ENCODE results near the gene MMP14. TPM values are rescaled to one million over a fixed set of nuclear protein-coding genes. Genes with fewer than 3 reads are reported as not detected.

Gene MMP14
- total RNA-seq, 1 donor from 2014 or later, result 149 TPM

GRCh38 chr14:22883173-22883976, 47.0 kb downstream of the MMP14 start, which contains the start of gene REM2:
TSS of gene REM2 (plus strand) at chr14:22883222. CDS start at chr14:22883288, 66 bp downstream.
- no peak for TF ChIP-seq CTCF (IDR thresholded peaks at IDR 0.05)
- DNase-seq (no peak), ATAC-seq (no peak)
- peaks cover 14% of the 10 kb centered on the region for H3K36me3 ChIP-seq
- H3K4me1 ChIP-seq, result peaks cover 10% of the 10 kb centered on the region
- H3K27ac ChIP-seq, result no peak within 1 kb of the TSS
- no peaks in the 10 kb centered on the region for H3K9me3 ChIP-seq
- intact Hi-C loops (cut with DNase I), result no loop called here
- no peak within 1 kb of the TSS for H3K4me3 ChIP-seq
- H3K27me3 ChIP-seq, result no peaks in the 10 kb centered on the region

GRCh38 chr14:22884076-22884737, 47.8 kb downstream of the MMP14 start:
- H3K9me3 ChIP-seq, result no peaks in the 10 kb centered on the region
- DNase-seq, result no peak
- peaks cover 7% of the 10 kb centered on the region for H3K36me3 ChIP-seq
- H3K27ac ChIP-seq, result no peak overlapping the region
- intact Hi-C loops (cut with DNase I), result no loop called here
- TF ChIP-seq CTCF (IDR thresholded peaks at IDR 0.05), result no peak
- no peak overlapping the region for H3K4me3 ChIP-seq
- ATAC-seq, result no peak
- H3K27me3 ChIP-seq, result no peaks in the 10 kb centered on the region
- peaks cover 11% of the 10 kb centered on the region for H3K4me1 ChIP-seq

- no peak for TF ChIP-seq CTCF (IDR thresholded peaks at IDR 0.05)
- Histone ChIP-seq H3K27me3 (no peaks in the 10 kb centered on the region), H3K36me3 (no peaks in the 10 kb centered on the region), H3K4me3 (no peak overlapping the region), H3K9me3 (no peaks in the 10 kb centered on the region), H3K27ac (no peak overlapping the region), H3K4me1 (peaks cover 11% of the 10 kb centered on the region)
- DNase-seq, result no peak
- intact Hi-C loops (cut with DNase I), result no loop called here
- no peak for ATAC-seq
Observed at GRCh38 chr14:22884738-22885523, 48.5 kb downstream of the MMP14 start.

- no peak for DNase-seq
- no peak for ATAC-seq
- peaks cover 11% of the 10 kb centered on the region for H3K4me1 ChIP-seq
- TF ChIP-seq CTCF (IDR thresholded peaks at IDR 0.05), result no peak
- H3K27me3 ChIP-seq, result no peaks in the 10 kb centered on the region
- no peaks in the 10 kb centered on the region for H3K9me3 ChIP-seq
- no peaks in the 10 kb centered on the region for H3K36me3 ChIP-seq
- H3K4me3 ChIP-seq, result peak overlapping the region; percentile 68
- intact Hi-C loops (cut with DNase I), result no loop called here
- no peak overlapping the region for H3K27ac ChIP-seq
Observed at GRCh38 chr14:22885975-22886374, 49.6 kb downstream of the MMP14 start.

GRCh38 chr14:22886500-22887259, 50.3 kb downstream of the MMP14 start:
- H3K9me3 ChIP-seq, result no peaks in the 10 kb centered on the region
- ATAC-seq, result peak; percentile 90
- DNase-seq, result peak; percentile 93
- H3K27me3 ChIP-seq, result no peaks in the 10 kb centered on the region
- H3K27ac ChIP-seq, result peak overlapping the region; percentile 84
- no peaks in the 10 kb centered on the region for H3K36me3 ChIP-seq
- peak; percentile 19 for TF ChIP-seq CTCF (IDR thresholded peaks at IDR 0.05)
- intact Hi-C loops (cut with DNase I), result no loop called here
- H3K4me1 ChIP-seq, result peaks cover 11% of the 10 kb centered on the region
- H3K4me3 ChIP-seq, result peak overlapping the region; percentile 68
